Parathyroid adenoma (tissue), 2 donors: ENCODE results near the gene DCAF15.

Source experiments
- H2AFZ ChIP-seq: fragments of 300-600 bp; sonication (generic); one replicate; pipeline ENCODE4 v1.7.0; 2017; ENCODE audit warnings: antibody characterized with exemption, mild to moderate bottlenecking
- H3K27ac ChIP-seq: fragments of 300-600 bp; sonication (generic); one replicate; pipeline ENCODE4 v1.7.0; 2017
- H3K27me3 ChIP-seq: fragments of 300-600 bp; sonication (generic); one replicate; pipeline ENCODE4 v1.7.0; 2017; ENCODE audit warnings: low read length; ENCODE audit not compliant: control insufficient read depth, insufficient read depth
- H3K36me3 ChIP-seq: fragments of 300-600 bp; sonication (generic); one replicate; pipeline ENCODE4 v1.7.0; 2017; ENCODE audit warnings: low read length; ENCODE audit not compliant: control insufficient read depth, insufficient read depth
- H3K4me1 ChIP-seq: fragments of 300-600 bp; sonication (generic); one replicate; pipeline ENCODE4 v1.7.0; 2017; ENCODE audit warnings: control low read depth
- H3K4me2 ChIP-seq: fragments of 300-600 bp; sonication (generic); one replicate; pipeline ENCODE4 v1.7.0; 2017; ENCODE audit warnings: low read length
- H3K4me3 ChIP-seq: fragments of 300-600 bp; sonication (generic); one replicate; pipeline ENCODE4 v1.7.0; 2017; ENCODE audit warnings: low read depth, low read length
- H3K79me2 ChIP-seq: fragments of 300-600 bp; sonication (generic); one replicate; pipeline ENCODE4 v1.7.0; 2017; ENCODE audit warnings: control low read depth
- H3K9ac ChIP-seq: fragments of 300-600 bp; sonication (generic); one replicate; pipeline ENCODE4 v1.7.0; 2017; ENCODE audit warnings: mild to moderate bottlenecking
- H3K9me3 ChIP-seq: fragments of 300-600 bp; sonication (generic); one replicate; pipeline ENCODE4 v1.7.0; 2017; ENCODE audit warnings: low read length; ENCODE audit not compliant: control insufficient read depth
- TF ChIP-seq, protein P1 (sequence below): fragments of 300-600 bp; sonication (generic); IDR thresholded peaks from one replicate; pipeline ENCODE4 v1.7.0; 2017; ENCODE audit warnings: antibody characterized with exemption, mild to moderate bottlenecking
- donor health status: primary hyperparathyroidism.

The DCAF15 gene

DNA sequence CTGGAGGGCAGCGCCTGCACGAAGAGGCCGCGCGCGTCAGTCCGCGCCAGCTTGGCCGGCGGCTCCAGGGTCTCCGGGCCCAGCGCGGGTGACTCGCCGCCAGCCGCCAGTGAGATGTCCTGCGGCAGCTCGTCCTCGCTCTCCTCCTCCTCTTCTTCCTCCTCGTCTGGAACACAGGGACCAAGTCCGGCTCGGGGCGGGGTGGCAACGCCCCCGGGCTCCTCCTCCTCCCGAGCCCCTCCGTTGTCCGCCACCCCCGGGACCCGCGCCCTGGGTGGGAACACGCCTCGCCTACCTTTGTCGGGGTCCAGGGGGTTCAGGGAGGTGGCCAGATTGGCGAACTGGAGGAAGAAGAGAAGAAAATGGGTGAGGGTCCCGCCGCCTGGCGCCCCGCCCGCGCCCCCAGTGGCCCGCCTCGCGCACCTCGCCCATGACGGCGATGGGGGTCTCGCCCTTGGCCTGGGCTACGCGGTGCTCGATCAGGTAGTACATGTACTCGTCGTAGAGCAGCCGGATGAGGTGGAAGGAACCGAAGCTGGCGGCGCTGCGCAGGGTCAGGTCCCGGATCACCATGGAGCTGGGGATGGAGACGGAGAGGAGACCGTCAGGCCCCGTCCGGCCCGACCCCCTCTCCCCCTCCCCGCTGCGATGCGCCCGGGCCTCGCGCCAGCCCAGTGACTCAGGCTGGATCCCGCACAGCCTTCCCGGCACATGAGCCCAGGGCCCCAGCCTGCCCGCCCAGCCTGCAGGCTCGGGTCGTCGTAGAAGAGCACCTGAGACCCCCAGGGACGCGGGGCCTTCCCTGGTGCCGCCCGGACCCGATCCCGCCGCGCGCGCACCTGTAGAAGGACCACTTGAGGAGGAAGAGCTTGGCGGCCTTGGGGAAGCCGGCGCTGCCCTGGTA, 10.6 kb downstream of the DCAF15 start:
- TF ChIP-seq, protein P1, sequence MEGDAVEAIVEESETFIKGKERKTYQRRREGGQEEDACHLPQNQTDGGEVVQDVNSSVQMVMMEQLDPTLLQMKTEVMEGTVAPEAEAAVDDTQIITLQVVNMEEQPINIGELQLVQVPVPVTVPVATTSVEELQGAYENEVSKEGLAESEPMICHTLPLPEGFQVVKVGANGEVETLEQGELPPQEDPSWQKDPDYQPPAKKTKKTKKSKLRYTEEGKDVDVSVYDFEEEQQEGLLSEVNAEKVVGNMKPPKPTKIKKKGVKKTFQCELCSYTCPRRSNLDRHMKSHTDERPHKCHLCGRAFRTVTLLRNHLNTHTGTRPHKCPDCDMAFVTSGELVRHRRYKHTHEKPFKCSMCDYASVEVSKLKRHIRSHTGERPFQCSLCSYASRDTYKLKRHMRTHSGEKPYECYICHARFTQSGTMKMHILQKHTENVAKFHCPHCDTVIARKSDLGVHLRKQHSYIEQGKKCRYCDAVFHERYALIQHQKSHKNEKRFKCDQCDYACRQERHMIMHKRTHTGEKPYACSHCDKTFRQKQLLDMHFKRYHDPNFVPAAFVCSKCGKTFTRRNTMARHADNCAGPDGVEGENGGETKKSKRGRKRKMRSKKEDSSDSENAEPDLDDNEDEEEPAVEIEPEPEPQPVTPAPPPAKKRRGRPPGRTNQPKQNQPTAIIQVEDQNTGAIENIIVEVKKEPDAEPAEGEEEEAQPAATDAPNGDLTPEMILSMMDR: no peak
- Histone ChIP-seq H3K9ac (no peak overlapping the region), H3K36me3 (no peaks in the 10 kb centered on the region), H3K27me3 (no peaks in the 10 kb centered on the region), H3K79me2 (no peaks in the 10 kb centered on the region), H2AFZ (no peak overlapping the region), H3K4me2 (no peak overlapping the region), H3K4me1 (no peaks in the 10 kb centered on the region), H3K27ac (no peak overlapping the region), H3K9me3 (no peaks in the 10 kb centered on the region), H3K4me3 (no peak overlapping the region)

GRCh38 chr19:13963603-13964105, 11.3 kb downstream of the DCAF15 start:
- Histone ChIP-seq H3K9me3 (no peaks in the 10 kb centered on the region), H3K4me2 (no peak overlapping the region), H3K4me3 (no peak overlapping the region), H3K9ac (no peak overlapping the region), H3K79me2 (no peaks in the 10 kb centered on the region), H2AFZ (no peak overlapping the region), H3K36me3 (no peaks in the 10 kb centered on the region), H3K27ac (no peak overlapping the region), H3K4me1 (no peaks in the 10 kb centered on the region), H3K27me3 (no peaks in the 10 kb centered on the region)
- TF ChIP-seq, protein P1: no peak

DNA sequence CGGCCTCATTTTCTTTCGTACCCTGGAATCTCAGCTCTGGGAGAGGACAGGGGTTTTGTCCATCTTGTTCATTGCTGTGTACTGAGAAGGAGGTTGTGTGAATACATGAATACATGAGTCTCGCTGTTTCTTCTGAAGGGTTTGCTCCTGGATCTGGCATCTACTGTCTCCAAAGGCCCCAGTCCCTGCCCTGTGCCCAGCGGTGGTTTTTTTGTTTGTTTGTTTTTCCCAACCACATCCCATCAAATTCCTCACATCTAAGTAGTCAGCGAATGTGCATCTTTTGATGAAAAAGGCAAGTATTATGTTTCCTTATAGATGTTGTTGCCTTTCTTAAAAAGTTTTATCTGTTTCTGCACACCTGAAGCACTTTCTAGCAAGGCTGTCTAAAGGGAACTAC, 12.5 kb downstream of the DCAF15 start:
- TF ChIP-seq, protein P1: no peak
- no peak overlapping the region for H3K9ac ChIP-seq
- H3K79me2 ChIP-seq: no peaks in the 10 kb centered on the region
- H3K4me1 ChIP-seq: no peaks in the 10 kb centered on the region
- H3K27me3 ChIP-seq: no peaks in the 10 kb centered on the region
- H3K36me3 ChIP-seq: no peaks in the 10 kb centered on the region
- H3K27ac ChIP-seq: no peak overlapping the region
- no peaks in the 10 kb centered on the region for H3K9me3 ChIP-seq
- no peak overlapping the region for H3K4me3 ChIP-seq
- no peak overlapping the region for H2AFZ ChIP-seq
- no peak overlapping the region for H3K4me2 ChIP-seq

DNA sequence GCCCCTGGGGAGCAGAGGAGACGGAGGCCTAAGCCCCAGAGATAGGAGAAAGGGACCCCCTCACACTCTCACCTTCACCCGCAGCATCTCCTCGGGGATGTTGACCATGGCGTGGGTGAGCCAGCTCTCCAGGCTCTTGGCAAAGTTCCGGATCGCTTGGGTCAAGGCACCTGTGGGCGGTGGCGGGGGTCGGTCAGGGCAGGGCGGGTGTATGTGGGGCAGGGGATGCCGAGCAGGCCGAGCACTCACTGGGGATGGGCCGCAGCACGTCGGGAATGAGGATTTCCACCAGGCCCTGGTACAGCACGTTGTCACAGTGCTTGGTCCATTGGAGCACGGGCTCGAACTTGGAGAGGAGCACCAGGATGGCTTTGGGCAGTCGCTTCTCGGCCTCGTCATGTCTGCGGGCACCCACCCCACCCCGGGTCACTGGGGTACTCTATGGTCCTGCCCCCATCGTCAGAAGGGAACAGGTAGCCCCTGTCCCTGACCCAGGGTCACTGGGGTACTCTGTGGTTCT, 13.1 kb downstream of the DCAF15 start:
- H2AFZ ChIP-seq: no peak overlapping the region
- H3K79me2 ChIP-seq: no peaks in the 10 kb centered on the region
- no peaks in the 10 kb centered on the region for H3K36me3 ChIP-seq
- H3K9ac ChIP-seq: no peak overlapping the region
- TF ChIP-seq, protein P1: no peak
- H3K27me3 ChIP-seq: no peaks in the 10 kb centered on the region
- H3K4me3 ChIP-seq: no peak overlapping the region
- H3K9me3 ChIP-seq: no peaks in the 10 kb centered on the region
- H3K4me1 ChIP-seq: no peaks in the 10 kb centered on the region
- no peak overlapping the region for H3K4me2 ChIP-seq
- no peak overlapping the region for H3K27ac ChIP-seq
